Skeletal muscle satellite cell (primary cell): ENCODE measurements around the gene CARD19.

ENCODE experiments used
- H3K27me3 ChIP-seq: 2 replicates; pipeline ENCODE4 v1.7.0; 2013; ENCODE audit warnings: low read length; ENCODE audit not compliant: control insufficient read depth, insufficient read depth
- H3K36me3 ChIP-seq: 2 replicates; pipeline ENCODE4 v1.7.0; 2013; ENCODE audit warnings: mild to moderate bottlenecking, control low read depth, low read length; ENCODE audit not compliant: insufficient read depth
- H3K4me1 ChIP-seq: 2 replicates; pipeline ENCODE4 v1.7.0; 2013; ENCODE audit warnings: low read length; ENCODE audit not compliant: control insufficient read depth, insufficient read depth
- H3K4me2 ChIP-seq: 2 replicates; pipeline ENCODE4 v1.7.0; 2013; ENCODE audit warnings: mild to moderate bottlenecking, low read length
- H3K4me3 ChIP-seq: 2 replicates; pipeline ENCODE4 v1.7.0; 2013; ENCODE audit warnings: low read length
- H3K9ac ChIP-seq: 2 replicates; pipeline ENCODE4 v1.7.0; 2013; ENCODE audit warnings: mild to moderate bottlenecking, low read depth, low read length, moderate library complexity
- H3K9me3 ChIP-seq: replicated peaks from 2 replicates; pipeline ENCODE4 v1.7.0; 2013; ENCODE audit warnings: mild to moderate bottlenecking, control low read depth, low read length

CARD19 gene

GRCh38 chr9:93149361-93149760 is 53.3 kb downstream of the CARD19 start:
- Histone ChIP-seq H3K4me1 (peaks cover 7% of the 10 kb centered on the region), H3K9ac (no peak overlapping the region), H3K4me2 (peak overlapping the region; percentile 4), H3K4me3 (no peak overlapping the region), H3K36me3 (no peaks in the 10 kb centered on the region), H3K27me3 (peaks cover 8% of the 10 kb centered on the region), H3K9me3 (no peaks in the 10 kb centered on the region)

GRCh38 chr9:93151097-93151784 is 55.2 kb downstream of the CARD19 start:
- no peaks in the 10 kb centered on the region for H3K9me3 ChIP-seq
- no peak overlapping the region for H3K4me2 ChIP-seq
- H3K4me3 ChIP-seq, result no peak overlapping the region
- peaks cover 6% of the 10 kb centered on the region for H3K4me1 ChIP-seq
- H3K9ac ChIP-seq, result no peak overlapping the region
- peaks cover 9% of the 10 kb centered on the region for H3K27me3 ChIP-seq
- H3K36me3 ChIP-seq, result no peaks in the 10 kb centered on the region

GRCh38 chr9:93154293-93154903 is 58.4 kb downstream of the CARD19 start:
- no peak overlapping the region for H3K4me2 ChIP-seq
- H3K4me1 ChIP-seq, result peaks cover under 1% of the 10 kb centered on the region
- H3K9ac ChIP-seq, result no peak overlapping the region
- H3K4me3 ChIP-seq, result no peak overlapping the region
- no peaks in the 10 kb centered on the region for H3K9me3 ChIP-seq
- no peaks in the 10 kb centered on the region for H3K36me3 ChIP-seq
- peaks cover 12% of the 10 kb centered on the region for H3K27me3 ChIP-seq

- Histone ChIP-seq H3K27me3 (peaks cover 12% of the 10 kb centered on the region), H3K36me3 (no peaks in the 10 kb centered on the region), H3K4me2 (no peak overlapping the region), H3K9ac (no peak overlapping the region), H3K9me3 (no peaks in the 10 kb centered on the region), H3K4me3 (no peak overlapping the region), H3K4me1 (peaks cover 5% of the 10 kb centered on the region)
Measured at GRCh38 chr9:93155716-93156474, 59.9 kb downstream of the CARD19 start.

GRCh38 chr9:93156475-93157008 is 60.5 kb downstream of the CARD19 start:
- Histone ChIP-seq H3K27me3 (peaks cover 12% of the 10 kb centered on the region), H3K4me3 (no peak overlapping the region), H3K4me1 (peaks cover 5% of the 10 kb centered on the region), H3K36me3 (no peaks in the 10 kb centered on the region), H3K9me3 (no peaks in the 10 kb centered on the region), H3K9ac (no peak overlapping the region), H3K4me2 (no peak overlapping the region)

- no peaks in the 10 kb centered on the region for H3K36me3 ChIP-seq
- H3K9ac ChIP-seq, result no peak overlapping the region
- H3K9me3 ChIP-seq, result no peaks in the 10 kb centered on the region
- H3K27me3 ChIP-seq, result peaks cover 32% of the 10 kb centered on the region
- H3K4me3 ChIP-seq, result peak overlapping the region; percentile 43
- peaks cover 5% of the 10 kb centered on the region for H3K4me1 ChIP-seq
- peak overlapping the region; percentile 68 for H3K4me2 ChIP-seq
Measured at GRCh38 chr9:93159601-93160471, 63.8 kb downstream of the CARD19 start.

- Histone ChIP-seq H3K36me3 (no peaks in the 10 kb centered on the region), H3K27me3 (peaks cover 33% of the 10 kb centered on the region), H3K9ac (no peak overlapping the region), H3K9me3 (no peaks in the 10 kb centered on the region), H3K4me1 (peaks cover 5% of the 10 kb centered on the region), H3K4me2 (no peak overlapping the region), H3K4me3 (no peak overlapping the region)
Measured at GRCh38 chr9:93161786-93162562, 66.0 kb downstream of the CARD19 start.
